GM12875 (cell line): Measurements from ENCODE around the gene ARHGEF7.
"Not testable (repeated sequence)": the region's sequence is repeated elsewhere in the genome, so short reads cannot be mapped to it uniquely, and the experiment has no call there.

Experiments
- H3K4me3 ChIP-seq: one replicate; pipeline ENCODE4 v1.5.1; 2011; ENCODE audit warnings: low read depth, low read length, control low read depth
- CTCF ChIP-seq: IDR thresholded peaks from 2 replicates; pipeline ENCODE4 v1.5.1; 2011; ENCODE audit warnings: low read depth, mild to moderate bottlenecking, control low read depth, inconsistent platforms, low read length, moderate library complexity, borderline replicate concordance; ENCODE audit not compliant: insufficient read depth

Gene ARHGEF7

GRCh38 chr13:111251646-111252445, 136.7 kb downstream of the ARHGEF7 start:
- TF ChIP-seq CTCF: no peak
- no peak overlapping the region for H3K4me3 ChIP-seq

- no peak for TF ChIP-seq CTCF
- no peak overlapping the region for H3K4me3 ChIP-seq
These were observed 137.6 kb downstream of the ARHGEF7 start for GRCh38 chr13:111252446-111253364.

- H3K4me3 ChIP-seq: no peak overlapping the region
- TF ChIP-seq CTCF: no peak
These were observed 138.3 kb downstream of the ARHGEF7 start for GRCh38 chr13:111253365-111253872.

- no peak for TF ChIP-seq CTCF
- no peak overlapping the region for H3K4me3 ChIP-seq
These were observed 140.2 kb downstream of the ARHGEF7 start for GRCh38 chr13:111255228-111255790.

GRCh38 chr13:111256458-111256857, 141.3 kb downstream of the ARHGEF7 start:
- no peak overlapping the region for H3K4me3 ChIP-seq
- TF ChIP-seq CTCF: no peak

GRCh38 chr13:111256946-111257345, 141.8 kb downstream of the ARHGEF7 start:
- no peak for TF ChIP-seq CTCF
- no peak overlapping the region for H3K4me3 ChIP-seq

GRCh38 chr13:111257899-111258298, 142.8 kb downstream of the ARHGEF7 start:
- not testable (repeated sequence) for H3K4me3 ChIP-seq
